Cardiac muscle cell (in vitro differentiated cells and primary cell): Measurements from ENCODE around the gene TTC28. TPM values are rescaled to one million over a fixed set of nuclear protein-coding genes. Genes with fewer than 3 reads are reported as not detected.

Experiments used
- DNase-seq, 2 donors: peaks; one replicate each; pipeline versions ENCODE4 v3.0.0 to v3.0.0-alpha.2; 2010 to 2017; ENCODE audit warnings: low read depth in 1 of 2, low spot score in 1 of 2
- H3K27ac ChIP-seq: fragments of 200-600 bp; sonication (generic); 2 replicates; pipeline ENCODE4 v1.5.1; 2016
- H3K27me3 ChIP-seq: fragments of 200-600 bp; sonication (generic); 2 replicates; pipeline ENCODE4 v1.6.0; 2016; ENCODE audit warnings: control low read depth
- H3K36me3 ChIP-seq: fragments of 200-600 bp; sonication (generic); 2 replicates; pipeline ENCODE4 v1.5.1; 2016; ENCODE audit warnings: control low read depth
- H3K4me1 ChIP-seq: fragments of 200-600 bp; sonication (generic); 2 replicates; pipeline ENCODE4 v1.8.1; 2017; ENCODE audit warnings: low read depth, mild to moderate bottlenecking, mixed run types
- H3K4me3 ChIP-seq: fragments of 200-600 bp; sonication (generic); 2 replicates; pipeline ENCODE4 v1.5.1; 2016; ENCODE audit warnings: mild to moderate bottlenecking
- H3K9me3 ChIP-seq: fragments of 200-600 bp; sonication (generic); 2 replicates; pipeline ENCODE4 v1.5.1; 2017; ENCODE audit warnings: low read depth, mild to moderate bottlenecking, control low read depth
- CTCF ChIP-seq: IDR thresholded peaks from 2 replicates; pipeline ENCODE4 v1.5.1; 2012; ENCODE audit warnings: low read depth, mild to moderate bottlenecking, low read length
- polyA plus RNA-seq: library from polyadenylated mRNA; unstranded; fragments of >200 nt; fragmentation: Nextera tagmentation; extraction: Ambion mirVana; gene quantifications from 2 replicates; pipeline ENCODE4 v1.2.1, GENCODE V29; 2016
- total RNA-seq: library from RNA; depleted of rRNA; stranded (reverse); fragments of >200 nt; gene quantifications from 2 replicates; pipeline ENCODE4 v1.2.3, GENCODE V29; 2016

Gene TTC28
- total and polyA plus RNA-seq, 2 experiments from 2014 or later: 27.3 to 109 TPM

GRCh38 chr22:28601915-28602314, 77.7 kb downstream of the TTC28 start:
- Histone ChIP-seq H3K36me3 (no peaks in the 10 kb centered on the region), H3K9me3 (no peaks in the 10 kb centered on the region), H3K4me3 (no peak overlapping the region), H3K27ac (peak overlapping the region; percentile 58), H3K4me1 (peaks cover 6% of the 10 kb centered on the region), H3K27me3 (no peaks in the 10 kb centered on the region)
- no peak for TF ChIP-seq CTCF
- DNase-seq: no peak

- Histone ChIP-seq H3K4me1 (no peaks in the 10 kb centered on the region), H3K27me3 (no peaks in the 10 kb centered on the region), H3K36me3 (no peaks in the 10 kb centered on the region), H3K4me3 (no peak overlapping the region), H3K9me3 (no peaks in the 10 kb centered on the region), H3K27ac (no peak overlapping the region)
- peak; percentile 32 for TF ChIP-seq CTCF
- peak; percentile 66 to 78 for DNase-seq
Measured at GRCh38 chr22:28600546-28601143, 79.0 kb downstream of the TTC28 start.

- Histone ChIP-seq H3K27me3 (no peaks in the 10 kb centered on the region), H3K4me1 (no peaks in the 10 kb centered on the region), H3K9me3 (no peaks in the 10 kb centered on the region), H3K36me3 (no peaks in the 10 kb centered on the region), H3K4me3 (no peak overlapping the region), H3K27ac (no peak overlapping the region)
- no peak for TF ChIP-seq CTCF
- DNase-seq: no peak
Measured at GRCh38 chr22:28599693-28600092, 79.9 kb downstream of the TTC28 start.

- no peak for TF ChIP-seq CTCF
- Histone ChIP-seq H3K9me3 (no peaks in the 10 kb centered on the region), H3K27me3 (no peaks in the 10 kb centered on the region), H3K4me1 (peaks cover 4% of the 10 kb centered on the region), H3K27ac (no peak overlapping the region), H3K36me3 (no peaks in the 10 kb centered on the region), H3K4me3 (no peak overlapping the region)
- no peak for DNase-seq
Measured at GRCh38 chr22:28597665-28598064, 82.0 kb downstream of the TTC28 start.

GRCh38 chr22:28594797-28595462, 84.7 kb downstream of the TTC28 start:
- Histone ChIP-seq H3K9me3 (no peaks in the 10 kb centered on the region), H3K4me1 (peaks cover 4% of the 10 kb centered on the region), H3K27ac (no peak overlapping the region), H3K27me3 (no peaks in the 10 kb centered on the region), H3K36me3 (no peaks in the 10 kb centered on the region), H3K4me3 (no peak overlapping the region)
- DNase-seq: peak; percentile 73 to 80
- peak; percentile 68 for TF ChIP-seq CTCF
